Neural progenitor cell (in vitro differentiated cells): ENCODE measurements around the gene BAIAP2.

Experiments used
- EZH2 ChIP-seq: fragments of 200-600 bp; sonication (generic); IDR thresholded peaks from 2 replicates; pipeline ENCODE4 v1.6.1; 2017; ENCODE audit warnings: antibody characterized with exemption, mild to moderate bottlenecking, moderate library complexity
- TF ChIP-seq, protein P1 (sequence below): fragments of 200-600 bp; sonication (generic); IDR thresholded peaks from 2 replicates; pipeline ENCODE4 v1.5.1; 2017; ENCODE audit warnings: antibody characterized with exemption, mild to moderate bottlenecking

DNA sequence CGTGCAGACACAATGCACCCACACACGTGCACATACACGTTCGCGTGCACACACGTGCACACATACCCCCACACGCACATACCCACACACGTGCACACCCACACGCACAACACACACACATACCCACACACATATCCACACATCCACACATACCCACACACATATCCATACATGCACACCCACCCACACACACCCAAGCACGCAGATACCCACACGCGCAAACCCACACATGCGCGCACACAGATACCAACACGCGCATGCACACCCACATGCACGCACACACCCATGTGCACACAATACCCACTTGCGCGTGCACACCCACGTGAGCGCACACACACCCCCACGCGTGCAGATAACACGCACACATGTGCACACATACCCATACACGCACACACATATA lies 103.5 kb downstream of the BAIAP2 start:
- TF ChIP-seq, protein P1, sequence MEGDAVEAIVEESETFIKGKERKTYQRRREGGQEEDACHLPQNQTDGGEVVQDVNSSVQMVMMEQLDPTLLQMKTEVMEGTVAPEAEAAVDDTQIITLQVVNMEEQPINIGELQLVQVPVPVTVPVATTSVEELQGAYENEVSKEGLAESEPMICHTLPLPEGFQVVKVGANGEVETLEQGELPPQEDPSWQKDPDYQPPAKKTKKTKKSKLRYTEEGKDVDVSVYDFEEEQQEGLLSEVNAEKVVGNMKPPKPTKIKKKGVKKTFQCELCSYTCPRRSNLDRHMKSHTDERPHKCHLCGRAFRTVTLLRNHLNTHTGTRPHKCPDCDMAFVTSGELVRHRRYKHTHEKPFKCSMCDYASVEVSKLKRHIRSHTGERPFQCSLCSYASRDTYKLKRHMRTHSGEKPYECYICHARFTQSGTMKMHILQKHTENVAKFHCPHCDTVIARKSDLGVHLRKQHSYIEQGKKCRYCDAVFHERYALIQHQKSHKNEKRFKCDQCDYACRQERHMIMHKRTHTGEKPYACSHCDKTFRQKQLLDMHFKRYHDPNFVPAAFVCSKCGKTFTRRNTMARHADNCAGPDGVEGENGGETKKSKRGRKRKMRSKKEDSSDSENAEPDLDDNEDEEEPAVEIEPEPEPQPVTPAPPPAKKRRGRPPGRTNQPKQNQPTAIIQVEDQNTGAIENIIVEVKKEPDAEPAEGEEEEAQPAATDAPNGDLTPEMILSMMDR = no peak
- no peak for TF ChIP-seq EZH2
